ENCODE data around the gene KIDINS220. TPM values are rescaled to one million over a fixed set of nuclear protein-coding genes. Genes with fewer than 3 reads are reported as not detected.

The KIDINS220 gene
- total RNA-seq, 1 experiment from 2014 or later: 20.1 TPM

DNA sequence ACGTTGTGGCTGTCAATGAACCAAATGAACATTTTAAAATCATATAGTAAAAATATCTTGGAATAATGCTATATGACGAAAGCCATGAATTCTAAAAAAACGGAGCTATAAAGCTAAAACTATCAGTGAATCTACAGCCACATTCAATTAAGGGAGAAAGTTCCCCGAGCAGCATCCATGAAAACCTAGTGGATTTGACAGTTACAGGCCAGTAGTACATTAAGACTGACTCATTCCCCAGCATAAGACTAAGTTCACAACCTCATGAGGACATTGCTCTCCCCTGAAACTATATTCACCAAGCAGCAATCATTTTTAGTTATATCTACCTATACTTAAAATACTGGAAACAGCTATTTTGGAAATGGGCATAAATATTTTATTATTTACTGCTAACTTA lies 36.6 kb downstream of the KIDINS220 start:
- intact Hi-C loops (cut with micrococcal nuclease): no loop called here
- TF ChIP-seq SIN3A (IDR thresholded peaks at IDR 0.05; ENCODE audit: low read depth) (no peak), YY1 (IDR thresholded peaks at IDR 0.05; ENCODE audit: extremely low read depth, insufficient replicate concordance, low read depth, low read length) (no peak), RAD21 (IDR thresholded peaks at IDR 0.05; ENCODE audit: low read depth) (no peak), EGR1 (IDR thresholded peaks at IDR 0.05; ENCODE audit: low read depth) (no peak), ZNF274 (IDR thresholded peaks at IDR 0.05; ENCODE audit: low read depth, low read length) (no peak)
- no TSS peak for BruUV-seq (replicated peaks)
- Histone ChIP-seq H4K20me1 (ENCODE audit: insufficient read depth) (peaks cover 4% of the 10 kb centered on the region; the same call in 1 of the 2 replicates), H3K36me3 (ENCODE audit: control insufficient read depth in 1 of 2, insufficient read depth in 2 of 2, low read length in 2 of 2) (no peaks in the 10 kb centered on the region), H3K4me3 (replicated peaks in 1 of 2; ENCODE audit: low read depth in 1 of 2, low read length in 2 of 2) (no peak overlapping the region), H3K27ac (ENCODE audit: low read depth, low read length) (no peak overlapping the region), H2AFZ (ENCODE audit: low read depth, low read length, poor library complexity, severe bottlenecking) (no peak overlapping the region), H3K9me2 (ENCODE audit: insufficient read depth) (no peaks in the 10 kb centered on the region), H3K4me2 (ENCODE audit: low read length) (no peak overlapping the region), H3K9ac (ENCODE audit: low read length) (no peak overlapping the region), H3K79me2 (ENCODE audit: insufficient read depth, low read length) (no peaks in the 10 kb centered on the region), H3K9me3 (ENCODE audit: control insufficient read depth in 1 of 2, insufficient read depth in 1 of 2, low read depth in 1 of 2, low read length in 2 of 2) (no peaks in the 10 kb centered on the region), H3K4me1 (ENCODE audit: control insufficient read depth in 1 of 2, insufficient read depth in 2 of 2, low read length in 2 of 2) (peaks cover 17 to 19% of the 10 kb centered on the region in 2 experiments; a peak in 3 of 4 replicates), H3K27me3 (ENCODE audit: insufficient read depth, low read length) (no peaks in the 10 kb centered on the region)
- ChIA-PET POLR2A (no interaction called here), RAD21 (ENCODE audit: low non-redundant PET in 1 of 2, low total read pairs in 2 of 2, uncharacterized antibody in 2 of 2, unreplicated experiment in 2 of 2) (no interaction called here), CTCF (no interaction called here)
- ATAC-seq (no peak), DNase-seq (ENCODE audit: low read depth, low spot score) (no peak)

DNA sequence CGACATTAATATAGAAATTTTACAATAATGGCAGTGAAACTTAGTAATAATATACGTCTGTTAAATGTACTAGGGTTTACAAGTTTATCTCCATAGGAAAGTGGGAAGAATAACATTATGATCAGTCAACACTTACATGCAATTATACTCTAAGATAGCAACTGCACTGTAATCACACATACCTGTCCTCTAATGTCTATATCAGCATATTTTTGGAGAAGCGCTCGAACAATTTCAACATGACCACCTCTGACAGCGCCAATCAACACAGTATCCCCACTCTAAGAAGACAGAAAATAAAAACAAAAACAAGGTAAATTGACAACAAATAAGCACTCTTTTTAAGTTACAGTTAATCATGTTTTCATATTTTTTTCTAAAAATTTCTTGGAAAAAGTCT lies 37.2 kb downstream of the KIDINS220 start:
- peaks cover 4% of the 10 kb centered on the region; the same call in 1 of the 2 replicates for H4K20me1 ChIP-seq (ENCODE audit: insufficient read depth)
- ChIA-PET CTCF (no interaction called here), POLR2A (no interaction called here), RAD21 (ENCODE audit: low non-redundant PET in 1 of 2, low total read pairs in 2 of 2, uncharacterized antibody in 2 of 2, unreplicated experiment in 2 of 2) (no interaction called here)
- H3K4me1 ChIP-seq (ENCODE audit: control insufficient read depth in 1 of 2, insufficient read depth in 2 of 2, low read length in 2 of 2): peaks cover 17 to 19% of the 10 kb centered on the region in 2 experiments; a peak in 3 of 4 replicates
- H3K4me3 ChIP-seq (replicated peaks in 1 of 2; ENCODE audit: low read depth in 1 of 2, low read length in 2 of 2): no peak overlapping the region
- no peak overlapping the region for H3K27ac ChIP-seq (ENCODE audit: low read depth, low read length)
- ATAC-seq: no peak
- H3K79me2 ChIP-seq (ENCODE audit: insufficient read depth, low read length): no peaks in the 10 kb centered on the region
- no peaks in the 10 kb centered on the region for H3K9me3 ChIP-seq (ENCODE audit: control insufficient read depth in 1 of 2, insufficient read depth in 1 of 2, low read depth in 1 of 2, low read length in 2 of 2)
- no peaks in the 10 kb centered on the region for H3K27me3 ChIP-seq (ENCODE audit: insufficient read depth, low read length)
- H3K9ac ChIP-seq (ENCODE audit: low read length): no peak overlapping the region
- H3K36me3 ChIP-seq (ENCODE audit: control insufficient read depth in 1 of 2, insufficient read depth in 2 of 2, low read length in 2 of 2): no peaks in the 10 kb centered on the region
- H3K9me2 ChIP-seq (ENCODE audit: insufficient read depth): no peaks in the 10 kb centered on the region
- BruUV-seq (replicated peaks): no TSS peak
- intact Hi-C loops (cut with micrococcal nuclease): no loop called here
- no peak overlapping the region for H2AFZ ChIP-seq (ENCODE audit: low read depth, low read length, poor library complexity, severe bottlenecking)
- no peak for DNase-seq (ENCODE audit: low read depth, low spot score)
- no peak overlapping the region for H3K4me2 ChIP-seq (ENCODE audit: low read length)
- TF ChIP-seq TCF7L2 (IDR thresholded peaks at IDR 0.05; ENCODE audit: borderline replicate concordance, extremely low read depth, insufficient read depth, insufficient read length) (no peak), RAD21 (IDR thresholded peaks at IDR 0.05; ENCODE audit: low read depth) (no peak), ZNF274 (IDR thresholded peaks at IDR 0.05; ENCODE audit: low read depth, low read length) (no peak), CEBPB (IDR thresholded peaks at IDR 0.05; ENCODE audit: low read depth) (no peak), JUND (IDR thresholded peaks at IDR 0.05) (no peak), FOSL1 (IDR thresholded peaks at IDR 0.05; ENCODE audit: low read depth) (no peak), ATF3 (IDR thresholded peaks at IDR 0.05) (no peak), SRF (IDR thresholded peaks at IDR 0.05; ENCODE audit: low read depth) (no peak), SP1 (IDR thresholded peaks at IDR 0.05; ENCODE audit: low read depth) (no peak), POLR2AphosphoS5 (IDR thresholded peaks at IDR 0.05; ENCODE audit: low read depth, low read length) (no peak), SIN3A (IDR thresholded peaks at IDR 0.05; ENCODE audit: low read depth) (no peak), EGR1 (IDR thresholded peaks at IDR 0.05; ENCODE audit: low read depth) (no peak), POLR2A (IDR thresholded peaks at IDR 0.05; ENCODE audit: borderline replicate concordance, extremely low read depth, insufficient read depth, insufficient read length) (no peak), ELF1 (IDR thresholded peaks at IDR 0.05; ENCODE audit: borderline replicate concordance, low read depth) (no peak)
- TF ChIP-seq, protein P1, sequence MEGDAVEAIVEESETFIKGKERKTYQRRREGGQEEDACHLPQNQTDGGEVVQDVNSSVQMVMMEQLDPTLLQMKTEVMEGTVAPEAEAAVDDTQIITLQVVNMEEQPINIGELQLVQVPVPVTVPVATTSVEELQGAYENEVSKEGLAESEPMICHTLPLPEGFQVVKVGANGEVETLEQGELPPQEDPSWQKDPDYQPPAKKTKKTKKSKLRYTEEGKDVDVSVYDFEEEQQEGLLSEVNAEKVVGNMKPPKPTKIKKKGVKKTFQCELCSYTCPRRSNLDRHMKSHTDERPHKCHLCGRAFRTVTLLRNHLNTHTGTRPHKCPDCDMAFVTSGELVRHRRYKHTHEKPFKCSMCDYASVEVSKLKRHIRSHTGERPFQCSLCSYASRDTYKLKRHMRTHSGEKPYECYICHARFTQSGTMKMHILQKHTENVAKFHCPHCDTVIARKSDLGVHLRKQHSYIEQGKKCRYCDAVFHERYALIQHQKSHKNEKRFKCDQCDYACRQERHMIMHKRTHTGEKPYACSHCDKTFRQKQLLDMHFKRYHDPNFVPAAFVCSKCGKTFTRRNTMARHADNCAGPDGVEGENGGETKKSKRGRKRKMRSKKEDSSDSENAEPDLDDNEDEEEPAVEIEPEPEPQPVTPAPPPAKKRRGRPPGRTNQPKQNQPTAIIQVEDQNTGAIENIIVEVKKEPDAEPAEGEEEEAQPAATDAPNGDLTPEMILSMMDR (IDR thresholded peaks at IDR 0.05 in 2 of 3, conservative IDR thresholded peaks at IDR 0.05 in 1 of 3; ENCODE audit: borderline replicate concordance in 1 of 3, insufficient read depth in 1 of 3, low read depth in 2 of 3, low read length in 2 of 3): no peak
- TF ChIP-seq, protein P2, sequence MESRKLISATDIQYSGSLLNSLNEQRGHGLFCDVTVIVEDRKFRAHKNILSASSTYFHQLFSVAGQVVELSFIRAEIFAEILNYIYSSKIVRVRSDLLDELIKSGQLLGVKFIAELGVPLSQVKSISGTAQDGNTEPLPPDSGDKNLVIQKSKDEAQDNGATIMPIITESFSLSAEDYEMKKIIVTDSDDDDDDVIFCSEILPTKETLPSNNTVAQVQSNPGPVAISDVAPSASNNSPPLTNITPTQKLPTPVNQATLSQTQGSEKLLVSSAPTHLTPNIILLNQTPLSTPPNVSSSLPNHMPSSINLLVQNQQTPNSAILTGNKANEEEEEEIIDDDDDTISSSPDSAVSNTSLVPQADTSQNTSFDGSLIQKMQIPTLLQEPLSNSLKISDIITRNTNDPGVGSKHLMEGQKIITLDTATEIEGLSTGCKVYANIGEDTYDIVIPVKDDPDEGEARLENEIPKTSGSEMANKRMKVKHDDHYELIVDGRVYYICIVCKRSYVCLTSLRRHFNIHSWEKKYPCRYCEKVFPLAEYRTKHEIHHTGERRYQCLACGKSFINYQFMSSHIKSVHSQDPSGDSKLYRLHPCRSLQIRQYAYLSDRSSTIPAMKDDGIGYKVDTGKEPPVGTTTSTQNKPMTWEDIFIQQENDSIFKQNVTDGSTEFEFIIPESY (IDR thresholded peaks at IDR 0.05; ENCODE audit: extremely low read depth, insufficient replicate concordance, low read length): no peak
